Osteocyte (in vitro differentiated cells): Measurements from ENCODE around the gene RGS17. TPM values are rescaled to one million over a fixed set of nuclear protein-coding genes. Genes with fewer than 3 reads are reported as not detected.
A peak's percentile ranks its signal among the peaks of the same experiment; 100 is the strongest.

Source experiments
- DNase-seq: peaks from one replicate; pipeline ENCODE4 v3.0.0; 2021; ENCODE audit warnings: mixed read lengths; ENCODE audit not compliant: unreplicated experiment; ENCODE audit errors: extremely low spot score
- H3K27ac Mint-ChIP-seq: one replicate; pipeline ENCODE4 v1.8.0; 2021; ENCODE audit warnings: mild to moderate bottlenecking, mixed read lengths; ENCODE audit not compliant: unreplicated experiment
- H3K27me3 Mint-ChIP-seq: one replicate; pipeline ENCODE4 v1.8.0; 2021; ENCODE audit warnings: mixed read lengths; ENCODE audit not compliant: unreplicated experiment
- H3K36me3 Mint-ChIP-seq: one replicate; pipeline ENCODE4 v1.8.0; 2021; ENCODE audit warnings: mixed read lengths; ENCODE audit not compliant: unreplicated experiment
- H3K4me1 Mint-ChIP-seq: one replicate; pipeline ENCODE4 v1.8.0; 2021; ENCODE audit warnings: mixed read lengths; ENCODE audit not compliant: unreplicated experiment
- H3K4me3 Mint-ChIP-seq: one replicate; pipeline ENCODE4 v1.8.0; 2021; ENCODE audit warnings: mild to moderate bottlenecking, moderate library complexity, mixed read lengths; ENCODE audit not compliant: unreplicated experiment
- H3K9me3 Mint-ChIP-seq: one replicate; pipeline ENCODE4 v1.8.0; 2021; ENCODE audit warnings: mixed read lengths; ENCODE audit not compliant: unreplicated experiment
- CTCF ChIP-seq: fragments of 200-600 bp; sonication (generic); IDR thresholded peaks from 2 replicates; pipeline ENCODE4 v1.5.0; 2021; ENCODE audit warnings: antibody characterized with exemption, mild to moderate bottlenecking, moderate library complexity
- total RNA-seq: library from RNA; stranded (reverse); gene quantifications from 2 replicates; pipeline ENCODE4 v1.2.1, GENCODE V29; 2021

Gene RGS17
- total RNA-seq, 1 donor from 2014 or later: 2.9 TPM

- Mint-ChIP-seq H3K36me3 (no peaks in the 10 kb centered on the region), H3K27me3 (no peaks in the 10 kb centered on the region), H3K27ac (peak overlapping the region; percentile 86), H3K4me1 (peaks cover 29% of the 10 kb centered on the region), H3K4me3 (no peak overlapping the region), H3K9me3 (no peaks in the 10 kb centered on the region)
- TF ChIP-seq CTCF: no peak
- no peak for DNase-seq
These were observed 36.2 kb upstream of the RGS17 start for GRCh38 chr6:153167061-153167891.

DNA sequence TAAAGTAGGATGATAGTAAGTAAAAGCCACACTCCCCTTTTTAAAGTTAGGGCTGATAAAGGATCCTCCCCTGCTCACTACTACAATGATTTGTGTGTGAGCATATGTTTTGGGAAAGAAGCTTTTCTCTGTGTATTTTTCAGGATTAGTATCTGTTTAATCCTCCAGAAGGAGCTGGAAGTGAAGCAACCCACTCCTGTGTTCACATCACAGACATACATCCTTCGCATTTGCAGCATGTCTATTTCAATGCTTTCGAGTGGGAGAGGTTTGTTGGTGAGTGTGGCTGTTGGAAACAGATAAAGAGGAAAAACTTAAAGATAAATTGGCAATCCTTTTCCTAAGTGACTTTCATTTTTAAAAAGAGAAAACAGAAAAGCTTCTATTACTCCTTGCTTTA is 31.6 kb upstream of the RGS17 start:
- Mint-ChIP-seq H3K4me3 (no peak overlapping the region), H3K4me1 (peaks cover 16% of the 10 kb centered on the region), H3K9me3 (no peaks in the 10 kb centered on the region), H3K27me3 (no peaks in the 10 kb centered on the region), H3K27ac (no peak overlapping the region), H3K36me3 (no peaks in the 10 kb centered on the region)
- DNase-seq: no peak
- TF ChIP-seq CTCF: no peak

DNA sequence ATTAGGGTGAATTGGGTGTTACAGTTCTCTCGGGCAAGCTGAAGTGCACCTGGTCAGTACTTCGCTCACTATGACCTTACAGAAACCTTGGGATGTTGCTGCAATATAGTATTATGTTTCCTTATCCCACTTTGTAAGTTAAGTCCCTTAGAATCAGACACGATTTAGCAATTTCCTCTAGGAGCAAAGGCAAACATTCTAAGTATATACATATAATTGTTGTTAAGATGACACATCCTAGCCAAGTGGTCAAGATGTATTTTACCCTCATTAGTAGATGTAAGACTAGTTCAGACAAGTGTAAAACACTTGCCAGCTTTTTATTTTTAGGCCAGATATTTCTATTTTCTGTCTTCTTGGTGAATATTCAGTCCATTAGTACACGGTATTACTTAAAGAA is 31.1 kb upstream of the RGS17 start:
- Mint-ChIP-seq H3K27ac (no peak overlapping the region), H3K27me3 (no peaks in the 10 kb centered on the region), H3K4me1 (peaks cover 11% of the 10 kb centered on the region), H3K4me3 (no peak overlapping the region), H3K36me3 (no peaks in the 10 kb centered on the region), H3K9me3 (no peaks in the 10 kb centered on the region)
- DNase-seq: no peak
- TF ChIP-seq CTCF: no peak

DNA sequence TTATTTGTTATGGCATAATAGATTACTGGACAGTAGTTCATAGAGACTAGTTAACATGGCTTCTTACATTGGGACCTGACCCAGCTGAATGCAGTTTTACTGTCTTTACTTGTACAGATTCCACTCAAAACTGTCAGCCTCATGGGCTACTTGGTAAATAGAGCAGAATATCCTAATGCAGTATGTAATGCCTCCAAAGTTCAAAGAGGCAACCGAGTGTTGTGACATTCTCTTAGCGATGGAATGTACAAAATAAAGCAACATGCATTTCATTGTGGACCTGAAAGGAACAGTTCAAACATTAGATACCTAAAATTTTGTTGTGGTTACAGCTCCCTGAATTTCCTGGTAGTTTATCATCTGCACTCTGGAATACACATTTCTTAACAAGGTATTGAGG is 29.1 kb upstream of the RGS17 start:
- no peak overlapping the region for H3K27ac Mint-ChIP-seq
- peaks cover under 1% of the 10 kb centered on the region for H3K4me1 Mint-ChIP-seq
- H3K4me3 Mint-ChIP-seq: no peak overlapping the region
- no peaks in the 10 kb centered on the region for H3K36me3 Mint-ChIP-seq
- no peaks in the 10 kb centered on the region for H3K27me3 Mint-ChIP-seq
- no peak for TF ChIP-seq CTCF
- DNase-seq: no peak
- H3K9me3 Mint-ChIP-seq: no peaks in the 10 kb centered on the region

GRCh38 chr6:153150752-153151440 is 19.8 kb upstream of the RGS17 start:
- H3K27me3 Mint-ChIP-seq: peaks cover 23% of the 10 kb centered on the region
- H3K9me3 Mint-ChIP-seq: no peaks in the 10 kb centered on the region
- H3K4me1 Mint-ChIP-seq: peaks cover 9% of the 10 kb centered on the region
- DNase-seq: no peak
- no peak overlapping the region for H3K4me3 Mint-ChIP-seq
- no peak overlapping the region for H3K27ac Mint-ChIP-seq
- H3K36me3 Mint-ChIP-seq: no peaks in the 10 kb centered on the region
- TF ChIP-seq CTCF: no peak
